WI38 (cell line): Measurements from ENCODE around the gene STARD13.

Source experiments
- H3K4me3 ChIP-seq: 2 replicates; pipeline ENCODE4 v1.5.1; 2011; ENCODE audit warnings: low read depth, mild to moderate bottlenecking, control low read depth, low read length
- CTCF ChIP-seq: IDR thresholded peaks from 2 replicates; pipeline ENCODE4 v1.5.1; 2012; ENCODE audit warnings: low read depth, mild to moderate bottlenecking, control low read depth, low read length

The STARD13 gene

GRCh38 chr13:33230178-33230881 is 55.2 kb downstream of the STARD13 start:
- H3K4me3 ChIP-seq: peak overlapping the region; percentile 11; the same call in 1 of the 2 replicates
- TF ChIP-seq CTCF: no peak

GRCh38 chr13:33229446-33230177 is 55.9 kb downstream of the STARD13 start:
- H3K4me3 ChIP-seq: peak overlapping the region; percentile 30

GRCh38 chr13:33228648-33229445 is 56.7 kb downstream of the STARD13 start:
- peak; percentile 90 for TF ChIP-seq CTCF

More at GRCh38 chr13:33229446-33230177, 55.9 kb downstream of the STARD13 start:
- TF ChIP-seq CTCF: no peak

GRCh38 chr13:33227927-33228647 is 57.5 kb downstream of the STARD13 start:
- no peak for TF ChIP-seq CTCF
- H3K4me3 ChIP-seq: no peak overlapping the region

More at GRCh38 chr13:33228648-33229445, 56.7 kb downstream of the STARD13 start:
- 0 out of 2 replicates have a peak overlapping the region, but pooled peaks have one; percentile 8 for H3K4me3 ChIP-seq

- H3K4me3 ChIP-seq: no peak overlapping the region
- no peak for TF ChIP-seq CTCF
These were observed 60.9 kb downstream of the STARD13 start for GRCh38 chr13:33224686-33225085.

GRCh38 chr13:33224191-33224590 is 61.4 kb downstream of the STARD13 start:
- no peak for TF ChIP-seq CTCF
- no peak overlapping the region for H3K4me3 ChIP-seq
